Stimulated activated CD4-positive, alpha-beta T cell treated with anti-CD3 and anti-CD28 coated beads, Interleukin-4, amount 100 ng/mL, for 1 hour (primary cell): ENCODE results near the gene MLYCD.

Experiments used
- DNase-seq: peaks from one replicate; pipeline ENCODE4 v3.0.0-alpha.2; 2020

MLYCD gene

DNA sequence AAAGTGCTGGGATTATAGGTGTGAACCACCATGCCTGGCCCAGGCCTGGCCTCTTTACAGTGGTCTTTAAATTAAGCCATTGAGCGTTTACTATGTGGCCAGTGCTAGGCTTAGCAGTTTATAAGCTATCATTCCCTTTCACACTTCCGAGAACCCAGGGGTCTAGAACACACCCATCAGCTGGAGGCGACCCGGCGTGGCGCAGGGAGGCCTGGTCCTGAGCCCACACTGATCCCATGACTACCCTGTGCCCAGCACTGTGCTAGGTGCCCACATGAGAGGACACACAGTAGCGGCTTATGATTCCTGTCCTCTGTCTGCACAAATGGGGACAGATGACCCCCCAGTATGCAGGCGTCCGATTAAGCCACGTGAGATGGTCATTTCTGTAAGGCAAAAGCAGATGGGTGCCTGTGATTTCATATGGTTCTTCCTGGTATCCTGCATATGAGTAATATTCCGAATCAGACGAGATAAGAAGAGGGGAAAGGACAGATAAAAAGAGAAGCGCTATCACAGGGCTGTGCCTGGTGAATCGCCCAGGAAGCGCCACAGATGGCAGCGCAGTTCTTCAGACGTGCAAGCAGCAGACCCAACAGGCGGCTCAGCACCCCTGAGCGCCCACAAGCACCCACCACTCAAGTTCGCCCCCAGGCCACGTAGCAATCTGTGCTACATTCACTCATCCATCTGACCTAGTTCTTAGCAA is 59.4 kb downstream of the MLYCD start:
- DNase-seq: no peak

DNA sequence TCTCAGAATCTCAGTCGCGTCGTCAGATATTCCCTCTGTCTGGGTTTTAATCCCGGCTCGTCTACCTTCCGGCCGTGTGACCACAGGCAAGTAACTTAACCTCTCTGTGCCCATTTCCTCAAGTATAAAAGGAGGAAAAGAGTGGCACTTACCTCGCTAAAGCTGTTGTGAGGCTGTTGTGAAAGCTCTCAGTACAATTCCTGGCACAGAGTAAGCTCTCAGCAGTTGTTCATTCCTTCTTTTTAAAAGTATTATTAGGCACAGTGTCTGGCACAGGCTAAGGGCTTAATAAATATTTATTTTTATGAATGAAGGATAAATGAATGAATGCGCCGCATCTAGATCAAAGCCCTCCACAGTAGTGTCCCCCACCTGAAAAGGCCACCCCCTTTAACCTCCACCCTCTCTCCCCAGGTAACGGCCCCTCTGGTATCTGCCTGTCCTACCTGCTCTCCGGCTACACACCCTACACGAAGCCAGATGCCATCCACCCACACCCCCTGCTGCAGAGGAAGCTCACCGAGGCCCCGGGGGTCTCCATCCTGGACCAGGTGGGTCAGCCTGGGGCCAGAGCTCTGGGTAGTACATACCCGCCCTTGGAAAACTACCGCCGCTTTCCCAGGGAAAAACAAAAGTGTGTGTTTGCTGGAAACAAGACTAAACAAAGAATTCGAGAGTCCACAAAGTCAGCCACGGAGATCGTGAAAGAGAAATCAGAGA is 60.1 kb downstream of the MLYCD start:
- DNase-seq: no peak

DNA sequence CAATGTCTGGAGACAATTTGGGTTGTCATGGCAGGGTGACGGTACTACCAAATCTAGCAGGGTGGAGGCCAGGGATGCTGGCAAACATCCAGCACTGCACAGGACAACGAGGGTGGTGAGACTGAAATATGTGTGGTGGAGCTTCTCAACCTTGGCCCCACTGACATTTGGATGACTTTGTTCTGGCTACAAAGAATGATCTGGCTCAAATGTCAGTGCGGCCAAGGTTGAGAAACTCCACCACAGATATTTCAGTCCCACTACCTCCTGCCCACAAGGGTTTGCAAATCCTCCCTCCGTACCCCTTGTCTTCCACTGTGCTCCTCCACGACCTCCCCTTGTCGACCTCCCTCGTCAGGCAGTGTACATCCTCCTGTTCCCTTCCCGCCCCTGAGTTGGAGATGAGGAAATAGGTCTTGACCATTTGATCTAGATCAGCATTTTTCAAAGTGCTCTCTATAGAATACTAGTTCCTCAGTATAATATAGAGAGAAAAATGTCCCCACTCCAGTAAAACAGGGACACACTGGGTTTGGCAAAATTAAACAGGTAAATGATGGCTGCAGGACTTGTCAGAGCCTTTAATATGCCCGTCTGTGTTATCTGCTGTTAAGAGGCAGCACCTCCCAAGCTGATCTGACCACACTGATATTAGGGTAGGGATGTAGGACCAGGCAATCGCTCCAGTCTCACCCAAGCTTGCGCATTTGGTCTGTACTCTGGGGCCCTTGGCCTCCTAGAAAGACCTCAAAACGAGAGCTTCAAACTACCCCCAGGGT is 60.9 kb downstream of the MLYCD start:
- DNase-seq: no peak

DNA sequence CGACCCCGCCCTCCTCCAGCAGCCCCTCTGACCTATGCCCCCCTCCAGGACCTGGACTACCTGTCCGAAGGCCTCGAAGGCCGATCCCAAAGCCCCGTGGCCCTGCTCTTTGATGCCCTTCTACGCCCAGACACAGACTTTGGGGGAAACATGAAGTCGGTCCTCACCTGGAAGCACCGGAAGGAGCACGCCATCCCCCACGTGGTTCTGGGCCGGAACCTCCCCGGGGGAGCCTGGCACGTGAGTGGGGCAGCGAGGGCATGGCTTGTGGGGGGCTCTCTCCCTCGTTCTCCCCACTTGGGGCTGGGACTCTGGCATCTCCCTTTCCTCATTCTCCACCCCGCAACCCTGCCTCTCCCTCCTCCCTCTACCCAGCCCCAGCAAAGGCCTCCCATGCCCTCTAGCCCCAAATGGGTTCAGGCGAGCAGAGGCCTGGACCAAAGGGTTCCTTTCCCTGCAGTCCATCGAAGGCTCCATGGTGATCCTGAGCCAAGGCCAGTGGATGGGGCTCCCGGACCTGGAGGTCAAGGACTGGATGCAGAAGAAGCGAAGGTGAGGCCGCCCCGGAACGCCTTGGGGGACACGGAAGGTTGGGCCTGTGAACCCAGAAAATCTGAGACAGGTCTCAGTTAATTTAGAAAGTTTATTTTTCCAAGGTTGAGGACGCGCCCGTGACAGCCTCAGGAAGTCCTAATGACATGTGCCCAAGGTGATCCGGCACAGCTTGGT is 61.8 kb downstream of the MLYCD start:
- DNase-seq: no peak

DNA sequence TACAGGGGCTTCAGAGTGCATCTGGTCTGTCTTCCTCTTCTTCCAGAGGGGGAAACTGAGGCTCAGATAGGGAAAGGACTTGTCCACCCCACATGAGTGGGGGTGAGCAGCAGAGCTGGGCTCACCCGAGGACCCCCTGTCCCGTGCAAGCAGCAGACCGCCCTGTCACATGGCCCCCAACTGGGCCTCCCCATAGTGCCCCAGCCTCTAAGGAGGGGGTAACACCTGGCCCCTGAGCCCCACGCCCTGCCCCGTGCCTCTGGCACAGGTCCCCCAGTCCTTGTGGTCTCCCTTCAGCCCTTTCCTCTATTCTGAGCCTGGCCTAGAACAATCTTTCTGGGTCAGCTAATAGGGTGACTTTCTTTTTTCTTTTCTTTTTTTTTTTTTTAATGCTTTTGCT is 62.7 kb downstream of the MLYCD start:
- DNase-seq: no peak

DNA sequence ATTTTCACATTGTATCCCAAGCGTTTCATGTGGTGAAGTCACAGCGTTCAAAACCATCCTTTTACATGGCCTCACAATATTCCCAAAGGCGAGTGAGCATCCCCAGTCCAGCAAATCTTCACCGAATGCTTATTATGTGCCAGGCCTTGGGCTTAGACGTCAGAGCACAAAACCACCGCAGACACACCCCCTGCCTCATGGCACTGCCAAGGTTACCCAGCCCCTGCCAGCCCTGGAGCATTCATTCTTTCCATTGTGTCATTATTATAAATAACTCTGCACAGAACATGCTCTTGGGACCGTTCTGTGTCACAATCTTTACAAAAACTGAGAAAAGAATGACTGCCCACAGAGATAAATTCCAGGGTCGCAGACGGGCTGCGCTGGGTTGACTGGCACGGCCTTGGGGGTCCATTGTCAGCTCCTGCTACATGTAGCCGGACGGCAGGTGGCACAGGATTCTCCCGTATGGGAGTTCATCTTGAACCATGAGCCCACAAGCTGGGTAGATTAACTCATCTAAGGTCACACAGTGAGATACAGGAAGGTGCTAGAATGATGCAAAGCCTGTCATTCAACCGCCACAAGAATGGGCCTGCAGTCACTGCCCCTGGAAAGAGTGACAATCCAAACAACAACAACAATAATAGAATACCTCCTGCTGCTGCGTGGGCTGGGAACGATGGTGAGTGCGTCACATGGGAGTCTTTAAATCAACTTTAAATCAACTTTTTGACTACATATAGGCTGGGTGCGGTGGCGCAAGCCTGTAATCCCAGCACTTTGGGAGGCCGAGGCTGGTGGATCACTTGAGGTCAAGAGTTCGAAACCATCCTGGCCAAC is 64.6 kb downstream of the MLYCD start:
- DNase-seq: no peak

DNA sequence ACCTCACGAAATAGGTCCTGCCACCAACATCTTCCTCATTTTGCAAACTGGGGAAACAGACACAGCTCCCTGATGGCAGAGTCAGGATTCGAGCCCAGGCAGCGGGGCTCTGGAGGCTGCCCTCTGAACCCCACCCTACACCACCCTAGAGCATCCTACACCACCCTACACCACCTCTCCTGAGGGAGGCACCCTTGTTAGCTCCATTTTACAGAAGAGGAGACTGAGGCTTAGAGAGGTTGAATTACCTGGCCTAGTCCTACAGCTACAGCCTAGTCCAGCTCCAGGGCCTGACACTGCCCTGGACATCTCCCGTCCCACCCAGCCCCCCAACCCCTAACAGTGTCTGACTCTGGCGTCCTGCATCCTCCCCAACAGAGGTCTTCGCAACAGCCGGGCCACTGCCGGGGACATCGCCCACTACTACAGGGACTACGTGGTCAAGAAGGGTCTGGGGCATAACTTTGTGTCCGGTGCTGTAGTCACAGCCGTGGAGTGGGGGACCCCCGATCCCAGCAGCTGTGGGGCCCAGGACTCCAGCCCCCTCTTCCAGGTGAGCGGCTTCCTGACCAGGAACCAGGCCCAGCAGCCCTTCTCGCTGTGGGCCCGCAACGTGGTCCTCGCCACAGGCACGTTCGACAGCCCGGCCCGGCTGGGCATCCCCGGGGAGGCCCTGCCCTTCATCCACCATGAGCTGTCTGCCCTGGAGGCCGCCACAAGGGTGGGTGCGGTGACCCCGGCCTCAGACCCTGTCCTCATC is 65.9 kb downstream of the MLYCD start:
- DNase-seq: no peak

DNA sequence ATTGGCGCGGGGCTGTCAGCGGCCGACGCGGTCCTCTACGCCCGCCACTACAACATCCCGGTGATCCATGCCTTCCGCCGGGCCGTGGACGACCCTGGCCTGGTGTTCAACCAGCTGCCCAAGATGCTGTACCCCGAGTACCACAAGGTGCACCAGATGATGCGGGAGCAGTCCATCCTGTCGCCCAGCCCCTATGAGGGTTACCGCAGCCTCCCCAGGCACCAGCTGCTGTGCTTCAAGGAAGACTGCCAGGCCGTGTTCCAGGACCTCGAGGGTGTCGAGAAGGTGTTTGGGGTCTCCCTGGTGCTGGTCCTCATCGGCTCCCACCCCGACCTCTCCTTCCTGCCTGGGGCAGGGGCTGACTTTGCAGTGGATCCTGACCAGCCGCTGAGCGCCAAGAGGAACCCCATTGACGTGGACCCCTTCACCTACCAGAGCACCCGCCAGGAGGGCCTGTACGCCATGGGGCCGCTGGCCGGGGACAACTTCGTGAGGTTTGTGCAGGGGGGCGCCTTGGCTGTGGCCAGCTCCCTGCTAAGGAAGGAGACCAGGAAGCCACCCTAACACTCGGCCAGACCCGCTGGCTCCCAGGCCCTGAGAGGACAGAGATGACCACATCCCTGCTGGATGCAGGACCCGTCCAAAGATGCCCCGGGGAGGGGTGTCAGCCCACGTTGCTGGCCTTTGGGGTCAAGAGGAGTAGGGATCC is 66.7 kb downstream of the MLYCD start:
- no peak for DNase-seq

DNA sequence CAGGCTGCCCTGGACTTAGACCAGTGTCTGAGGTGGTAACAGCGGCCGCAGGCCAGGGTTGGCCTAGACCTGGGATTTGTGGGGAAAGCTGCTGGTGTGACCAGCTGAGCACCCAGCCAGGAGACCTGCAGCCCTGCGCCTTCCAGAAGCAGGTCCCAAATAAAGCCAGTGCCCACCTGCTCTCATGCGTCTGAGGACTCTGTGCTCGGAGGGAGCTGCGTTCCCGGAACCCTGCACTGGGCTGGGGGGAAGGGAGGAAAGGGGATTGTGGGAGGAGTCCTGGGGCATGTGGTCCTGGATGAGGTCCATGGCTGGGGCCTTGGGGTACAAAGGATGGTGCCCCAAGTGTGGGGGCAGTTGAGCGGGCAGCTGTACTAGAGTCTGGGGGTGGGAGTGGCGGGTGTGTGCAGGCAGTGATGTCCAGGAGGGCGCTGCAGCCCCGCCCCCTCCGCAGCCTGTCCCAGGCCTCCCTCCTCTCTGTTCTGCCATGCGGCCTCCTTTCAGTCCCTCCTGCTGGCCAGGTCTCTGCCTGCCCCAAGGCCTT is 67.3 kb downstream of the MLYCD start:
- no peak for DNase-seq

DNA sequence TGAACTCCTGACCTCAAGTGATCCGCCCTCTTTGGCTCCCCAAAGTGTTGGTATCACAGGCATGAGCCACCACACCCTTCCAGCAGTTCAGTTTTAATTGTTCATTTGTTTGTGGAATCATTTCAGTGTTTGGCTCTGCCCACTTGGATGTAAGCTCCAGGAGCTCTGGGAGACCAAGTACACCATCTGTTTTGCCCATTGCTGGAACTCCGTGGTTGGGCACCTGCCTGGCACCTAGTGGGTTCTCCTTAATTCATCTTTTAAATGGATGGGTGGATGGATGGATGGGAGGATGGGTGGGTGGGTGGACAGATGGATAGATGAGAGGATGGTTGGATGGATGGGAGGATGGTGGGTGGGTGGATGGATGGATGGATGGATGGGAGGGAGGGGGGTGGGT is 68.2 kb downstream of the MLYCD start:
- DNase-seq: no peak

DNA sequence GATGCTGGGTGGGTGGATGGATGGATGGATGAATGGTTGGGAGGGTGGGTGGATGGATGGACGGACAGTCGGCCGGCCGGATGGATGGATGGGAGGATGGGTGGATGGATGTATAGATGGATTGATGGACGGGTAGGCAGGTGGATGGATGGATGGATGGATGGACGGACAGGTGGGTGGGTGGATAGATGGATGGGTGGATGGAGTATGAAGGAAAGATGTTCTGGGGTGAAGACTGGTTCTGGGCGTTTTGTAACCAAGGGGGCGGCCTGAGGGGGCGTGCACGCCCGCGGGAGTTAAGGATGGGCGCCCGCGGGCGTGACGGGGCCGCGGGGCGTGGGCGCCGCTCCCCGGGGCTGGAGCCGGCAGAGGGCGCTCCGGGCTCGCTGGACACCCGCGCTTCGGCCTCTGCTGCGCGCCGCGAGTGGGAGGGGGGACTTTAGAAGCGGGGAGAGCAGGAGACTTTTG is 69.0 kb downstream of the MLYCD start, which contains the start of gene NECAB2:
NECAB2 (plus strand) TSS at position 407 of the 468 bp plus-strand sequence. CDS start 405 bp downstream, outside the sequence.
- DNase-seq: no peak

DNA sequence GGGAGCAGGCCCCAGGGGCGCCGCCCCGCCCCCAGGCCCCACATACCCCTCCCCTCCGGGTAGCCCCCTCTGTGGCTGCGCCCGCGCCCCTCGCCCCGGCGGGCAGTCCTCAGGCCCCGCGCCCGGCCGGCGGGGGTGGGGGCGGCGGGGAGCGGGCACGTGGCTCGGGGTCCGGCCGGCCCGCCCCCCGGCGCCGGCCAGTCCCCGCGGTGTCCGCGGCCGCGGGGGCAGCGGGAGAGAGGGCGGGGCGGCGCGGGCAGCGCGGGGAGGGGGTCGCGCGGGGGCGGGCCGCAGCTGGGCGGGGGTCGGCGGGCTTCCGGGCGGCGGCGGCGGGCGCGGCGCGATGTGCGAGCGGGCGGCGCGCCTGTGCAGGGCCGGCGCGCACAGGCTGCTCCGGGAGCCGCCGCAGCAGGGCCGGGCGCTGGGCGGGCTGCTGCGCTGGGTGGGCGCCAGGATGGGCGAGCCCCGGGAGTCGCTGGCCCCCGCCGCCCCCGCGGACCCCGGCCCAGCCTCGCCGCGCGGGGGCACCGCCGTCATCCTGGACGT is 69.5 kb downstream of the MLYCD start:
- no peak for DNase-seq

DNA sequence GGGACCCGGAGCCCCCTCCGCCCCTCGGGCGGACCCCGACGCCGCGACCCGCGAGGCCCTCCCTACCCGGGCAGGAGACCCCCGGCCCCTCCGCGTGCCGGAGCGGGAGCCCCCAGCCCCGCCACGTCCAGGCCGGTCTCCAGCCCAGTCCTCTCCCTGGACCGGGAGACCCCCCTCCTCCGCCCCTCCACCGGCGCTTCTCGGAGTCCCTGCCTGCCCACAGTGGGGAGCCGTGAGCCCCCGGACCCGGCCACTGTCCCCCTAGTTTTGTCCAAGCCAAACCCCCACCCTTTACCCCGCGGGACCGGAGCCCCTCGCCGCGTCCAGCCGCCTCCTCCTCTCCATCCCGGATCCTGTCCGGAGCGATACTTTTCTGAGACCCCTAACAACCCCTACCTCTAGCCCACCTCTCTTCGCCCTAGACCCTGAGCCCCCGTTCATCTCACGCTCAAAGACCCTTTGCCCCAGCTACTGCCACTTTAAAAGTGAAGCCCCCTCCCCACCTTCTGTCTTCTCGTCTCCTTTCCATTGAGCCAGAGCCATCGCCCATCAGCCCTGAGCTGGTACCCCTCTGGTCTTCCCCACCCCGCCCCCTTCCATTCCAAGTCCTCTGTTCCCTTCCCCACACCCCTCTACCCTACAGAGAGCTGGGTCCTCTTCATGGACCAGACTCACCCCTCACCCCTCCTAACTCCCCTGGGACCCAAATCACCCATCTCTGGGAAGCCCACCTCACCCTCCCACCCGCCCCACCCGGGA is 70.2 kb downstream of the MLYCD start:
- DNase-seq: no peak

DNA sequence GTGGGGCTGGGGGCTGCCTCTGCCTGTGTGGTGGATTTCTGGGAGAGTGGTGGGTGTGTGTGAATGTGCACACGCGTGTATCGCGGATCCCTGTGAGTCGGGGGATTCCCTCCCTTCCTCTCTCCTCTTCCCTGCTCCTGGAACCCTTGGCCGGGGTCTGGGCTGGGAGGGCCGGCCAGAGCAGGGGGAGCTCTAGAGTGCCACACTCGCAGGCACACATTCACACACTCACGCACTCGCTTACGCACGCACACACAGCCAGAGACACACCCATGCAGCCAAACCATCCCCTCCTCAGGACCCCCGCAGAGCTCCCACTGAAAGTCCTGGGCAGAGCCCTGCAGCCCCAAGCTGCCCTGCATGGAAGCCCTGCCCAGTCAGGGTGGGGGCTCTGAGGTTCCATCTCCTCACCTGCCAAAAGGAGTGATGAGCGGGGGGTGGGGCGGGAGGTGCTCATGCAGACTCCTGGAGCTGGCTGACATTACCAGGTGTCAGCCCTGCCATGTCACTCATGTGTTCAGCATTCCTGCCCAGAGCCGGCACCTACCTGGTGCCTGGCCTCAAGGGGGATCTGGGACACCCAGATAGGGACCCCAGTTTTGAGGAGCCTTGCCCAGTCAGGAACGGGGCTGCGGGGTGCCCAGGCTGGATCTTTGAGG is 71.0 kb downstream of the MLYCD start:
- DNase-seq: no peak

DNA sequence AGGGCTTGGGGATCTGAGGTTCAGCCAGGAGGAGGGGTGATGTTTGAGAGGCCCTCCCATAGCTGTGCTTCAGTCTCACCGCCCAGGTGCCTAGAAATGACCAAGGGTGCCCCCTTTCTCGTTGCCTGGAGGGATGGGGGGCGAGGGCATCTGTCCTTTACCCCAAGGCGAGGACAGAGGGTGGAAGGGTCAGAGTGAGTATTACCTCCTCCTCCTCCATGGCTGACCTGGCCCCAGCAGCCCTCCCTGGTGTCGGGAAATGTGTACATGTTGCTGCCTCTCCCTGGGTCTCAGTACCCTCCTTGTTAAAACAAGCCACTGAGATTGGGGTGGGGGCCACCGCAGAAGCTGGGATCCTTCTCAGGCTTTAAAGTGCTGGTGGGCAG is 71.5 kb downstream of the MLYCD start:
- no peak for DNase-seq

DNA sequence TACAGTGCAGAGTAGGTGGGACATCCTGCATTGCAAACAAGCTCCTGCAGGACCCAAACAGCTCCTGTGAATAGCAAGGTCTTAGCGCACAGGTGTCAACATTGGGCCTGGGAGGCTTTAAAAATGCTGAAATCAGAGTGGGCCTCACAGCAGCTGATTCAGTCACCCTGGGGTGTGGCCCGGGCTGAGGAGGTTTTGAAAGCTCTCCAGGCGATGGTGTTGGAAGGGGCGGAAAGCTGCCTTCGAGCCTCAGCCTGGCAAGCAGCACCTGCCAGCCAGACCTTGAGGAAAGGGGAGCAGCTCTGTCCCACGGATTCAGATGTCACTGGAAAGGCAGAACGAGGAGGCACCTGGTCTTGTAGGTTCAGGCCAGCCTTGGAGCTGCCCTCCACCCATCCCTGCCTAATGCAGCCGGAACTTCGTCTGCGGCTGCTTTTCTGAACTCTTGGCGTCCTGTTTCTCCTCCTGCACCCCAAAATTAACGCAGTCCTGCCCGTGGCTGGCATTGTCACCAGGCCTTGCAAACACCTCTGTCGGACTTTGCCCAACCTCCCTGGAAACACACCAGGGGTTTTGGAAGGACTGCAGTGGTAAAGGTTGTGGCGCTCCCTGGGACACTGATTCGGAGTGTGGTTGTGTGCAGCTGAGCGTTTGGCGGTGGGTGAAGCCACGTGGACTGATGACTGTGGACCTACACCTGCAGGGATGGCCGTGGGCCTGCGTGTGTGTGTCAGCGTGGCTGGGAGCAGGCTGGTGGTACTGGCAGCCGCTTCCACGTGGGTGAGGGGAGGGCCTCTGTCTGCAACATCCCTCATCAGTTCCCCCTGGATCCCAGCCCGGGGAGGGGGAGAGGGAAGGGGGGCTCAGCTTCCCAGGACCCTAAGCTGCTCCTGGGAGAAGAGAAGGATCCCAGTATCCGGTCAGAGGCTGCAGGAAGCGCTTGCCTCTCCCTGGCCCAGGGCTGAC is 72.5 kb downstream of the MLYCD start:
- DNase-seq: no peak

DNA sequence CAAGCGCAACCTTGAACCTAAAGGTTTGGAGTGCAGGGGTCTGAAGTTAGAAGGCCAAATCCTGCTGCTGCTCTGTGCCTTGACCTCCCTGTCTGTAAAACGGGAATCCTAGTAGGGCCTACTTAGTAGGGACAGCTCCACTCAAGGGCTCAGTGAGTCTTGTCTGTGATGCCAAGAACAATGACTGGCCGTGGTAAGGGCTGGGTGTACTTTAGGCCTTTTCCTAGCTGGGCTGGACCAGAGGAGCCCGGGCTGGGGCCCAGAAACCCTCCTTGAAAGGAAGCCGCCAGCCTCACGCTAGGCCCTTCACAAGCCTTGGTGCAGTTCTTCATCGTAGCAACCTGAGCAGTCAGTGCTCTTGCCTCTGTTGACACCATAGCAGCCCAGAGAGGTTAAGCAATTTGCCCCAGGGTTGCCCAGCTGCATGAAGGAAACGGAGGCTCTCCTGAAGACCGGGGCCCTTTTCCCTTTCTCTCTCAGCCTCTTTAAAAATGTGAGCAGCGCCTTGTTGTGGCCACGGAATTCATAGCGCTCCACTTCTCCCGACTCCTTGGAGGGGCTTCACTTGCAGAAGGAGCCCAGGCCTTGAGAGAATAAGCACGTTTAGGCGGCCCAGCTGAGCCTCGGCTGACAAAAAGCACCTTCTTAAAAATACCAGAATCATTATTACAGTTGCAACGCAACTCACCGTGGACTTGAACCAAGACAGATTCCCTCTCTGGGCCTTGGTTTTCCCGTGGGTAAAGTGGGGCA is 73.5 kb downstream of the MLYCD start:
- DNase-seq: no peak
